Thyroid gland (tissue), 4 donors: ENCODE data around the gene GCK.

Experiments used
- CTCF ChIP-seq, 6 experiments: fragments of 200-600 bp in 3 of 6; fragments of 450-650 bp in 3 of 6; sonication (generic) in 3 of 6; IDR thresholded peaks; one replicate each; pipeline ENCODE4 v1.5.1; 2016 to 2019; ENCODE audit warnings: antibody characterized with exemption in 6 of 6, mild to moderate bottlenecking in 2 of 6, inconsistent platforms in 1 of 6, moderate library complexity in 1 of 6
- POLR2A ChIP-seq, 2 donors: fragments of 450-650 bp; IDR thresholded peaks; one replicate each; pipeline ENCODE4 v1.6.1; 2017; ENCODE audit warnings: antibody characterized with exemption in 2 of 2, mild to moderate bottlenecking in 2 of 2, moderate library complexity in 1 of 2

DNA sequence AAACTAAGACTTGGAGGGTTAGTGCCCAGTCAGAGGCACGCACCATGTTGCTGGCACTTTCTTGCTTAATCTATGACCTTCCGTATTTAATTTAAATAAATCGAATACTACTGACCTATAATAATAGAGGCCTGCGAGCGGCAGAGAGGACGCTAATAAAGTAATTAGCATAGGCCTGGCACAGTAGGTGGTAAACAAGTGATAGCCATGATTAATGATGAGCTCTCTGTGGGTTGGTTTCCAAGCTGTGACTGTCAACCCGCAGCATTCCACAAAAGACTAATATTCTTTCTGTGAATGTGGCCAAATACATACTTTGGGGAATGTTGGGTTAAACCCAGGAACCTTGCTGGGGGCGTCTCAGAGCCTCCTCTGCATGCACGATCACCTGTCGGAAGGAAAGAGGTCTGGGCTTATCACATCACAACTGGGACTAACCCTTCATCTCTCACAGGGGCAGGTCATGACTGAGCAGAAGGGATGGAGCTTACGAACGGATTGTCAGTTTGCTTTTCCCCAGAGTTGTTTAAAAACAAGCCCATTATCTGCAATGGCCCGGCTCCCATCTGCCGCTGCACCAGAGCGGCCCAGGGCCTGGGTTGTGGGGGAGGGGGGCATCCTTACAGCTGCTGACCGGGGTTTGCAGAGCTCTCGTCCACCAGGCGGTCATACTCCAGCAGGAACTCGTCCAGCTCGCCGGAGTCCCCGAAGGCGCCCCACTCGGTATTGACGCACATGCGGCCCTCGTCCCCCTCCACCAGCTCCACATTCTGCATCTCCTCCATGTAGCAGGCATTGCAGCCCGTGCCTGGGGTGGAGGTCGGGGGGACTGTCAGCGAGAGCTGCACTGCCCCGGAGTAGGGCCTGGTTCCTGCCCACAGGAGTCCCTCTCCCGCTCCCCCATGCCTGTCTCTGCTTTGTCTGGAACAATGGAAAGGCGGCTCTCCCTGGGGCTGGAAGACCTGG, 41.9 kb downstream of the GCK start:
- TF ChIP-seq CTCF (IDR thresholded peaks at IDR 0.05), result no peak
- TF ChIP-seq POLR2A (IDR thresholded peaks at IDR 0.05), result no peak
